ENCODE results near the gene SPDL1. TPM values are rescaled to one million over a fixed set of nuclear protein-coding genes. Genes with fewer than 3 reads are reported as not detected.

SPDL1 gene
- total and polyA plus RNA-seq, 2 of the 4 experiments (the other 2 are of a cell fraction): 18.8 to 29.4 TPM

GRCh38 chr5:169652057-169652456 lies 68.5 kb downstream of the SPDL1 start:
- in situ Hi-C loops (cut with MboI; ENCODE audit: low sequenced_read_pairs) (no loop called here), intact Hi-C loops (cut with micrococcal nuclease) (no loop called here), dilution Hi-C loops (cut with HindIII; ENCODE audit: low sequenced_read_pairs, unreplicated experiment) (no loop called here)
- peak overlapping the region; percentile 94 for H4K91ac ChIP-seq (ENCODE audit: insufficient read depth, low read depth, low read length)
- peak overlapping the region; percentile 83 to 93; a peak in 2 of 4 replicates for H4K8ac ChIP-seq (ENCODE audit: low read depth in 2 of 2, low read length in 2 of 2)
- peak overlapping the region; percentile 93; the same call in 2 of the 3 replicates for H2BK15ac ChIP-seq (ENCODE audit: low read depth, low read length)
- peak overlapping the region; percentile 96 for H2BK120ac ChIP-seq (ENCODE audit: low read depth, low read length)
- peak overlapping the region; percentile 92; the same call in 1 of the 2 replicates for H4K5ac ChIP-seq (ENCODE audit: low read depth, low read length)
- WGBS, 2 experiments (ENCODE audit: extremely low coverage in 2 of 2, insufficient read length in 1 of 2): no CpG with 5 or more reads among the region's 1 CpG
- H3K9ac ChIP-seq (ENCODE audit: low read depth, low read length): no peak overlapping the region
- peak overlapping the region; percentile 94 for H3K4ac ChIP-seq (ENCODE audit: low read depth, low read length)
- H3K4me1 ChIP-seq (ENCODE audit: control insufficient read depth, insufficient read depth, low read length): peaks cover 26% of the 10 kb centered on the region
- TF ChIP-seq RAD21 (IDR thresholded peaks at IDR 0.05; ENCODE audit: low read length) (no peak), RCOR1 (IDR thresholded peaks at IDR 0.05; ENCODE audit: insufficient replicate concordance, low read length) (no peak), POLR2A (IDR thresholded peaks at IDR 0.05; ENCODE audit: low read depth, low read length) (no peak), USF2 (IDR thresholded peaks at IDR 0.05; ENCODE audit: low read depth, low read length) (no peak), MXI1 (IDR thresholded peaks at IDR 0.05; ENCODE audit: borderline replicate concordance, low read depth, low read length) (no peak), BHLHE40 (IDR thresholded peaks at IDR 0.05; ENCODE audit: low read depth, low read length) (no peak), RFX5 (IDR thresholded peaks at IDR 0.05; ENCODE audit: low read depth, low read length) (no peak), MAFK (IDR thresholded peaks at IDR 0.05; ENCODE audit: low read depth, low read length) (no peak), CEBPB (IDR thresholded peaks at IDR 0.05; ENCODE audit: low read depth, low read length) (no peak), MAZ (IDR thresholded peaks at IDR 0.05; ENCODE audit: borderline replicate concordance, low read depth, low read length) (no peak), NFE2L2 (IDR thresholded peaks at IDR 0.05; ENCODE audit: low read depth, low read length) (no peak)
- H3K56ac ChIP-seq (ENCODE audit: extremely low read depth, insufficient read depth, low read length): no peak overlapping the region
- peaks cover 24% of the 10 kb centered on the region for H3K9me1 ChIP-seq (ENCODE audit: insufficient read depth, low read length)
- no TSS peak for BruUV-seq (replicated peaks)
- H3K4me2 ChIP-seq (ENCODE audit: low read depth, low read length): no peak overlapping the region
- no peak overlapping the region for H3K4me3 ChIP-seq (ENCODE audit: insufficient read depth, low read depth, low read length)
- no peaks in the 10 kb centered on the region for H3K36me3 ChIP-seq (ENCODE audit: control insufficient read depth, insufficient read depth, low read length)
- 0 out of 4 replicates have a peak, but pooled peaks cover 0 to 5% of the 10 kb centered on the region in 2 experiments for H3K79me1 ChIP-seq (ENCODE audit: low read depth in 1 of 2, low read length in 2 of 2)
- H4K20me1 ChIP-seq (ENCODE audit: insufficient read depth, low read length): no peaks in the 10 kb centered on the region
- H3K14ac ChIP-seq (replicated peaks; ENCODE audit: low read depth, low read length): peak overlapping the region; percentile 87
- peak overlapping the region; percentile 9 for H2BK5ac ChIP-seq (ENCODE audit: low read depth, low read length, poor library complexity, severe bottlenecking)
- peak overlapping the region; percentile 86 for H2AK5ac ChIP-seq (ENCODE audit: low read depth, low read length)
- peak overlapping the region; percentile 42; the same call in 1 of the 2 replicates for H3K18ac ChIP-seq (ENCODE audit: low read depth, low read length)
- no peak for ATAC-seq (ENCODE audit: low read depth)
- H3K23ac ChIP-seq (ENCODE audit: low read depth, low read length): peak overlapping the region; percentile 29; the same call in 1 of the 2 replicates
- no peak overlapping the region for H3K27ac ChIP-seq (ENCODE audit: insufficient read depth, low read length)
- CTCF ChIA-PET: no interaction called here
- no peak overlapping the region for H2AK9ac ChIP-seq (replicated peaks; ENCODE audit: low read depth, low read length, poor library complexity)
- H2BK20ac ChIP-seq (ENCODE audit: low read depth, low read length): peak overlapping the region; percentile 96
- H2AFZ ChIP-seq (replicated peaks; ENCODE audit: low read length, poor library complexity): peak overlapping the region; percentile 12
- H3K27me3 ChIP-seq (ENCODE audit: control insufficient read depth, insufficient read depth, low read length): no peaks in the 10 kb centered on the region
- POLR2A ChIA-PET (ENCODE audit: unreplicated experiment): no interaction called here
- DNase-seq: no peak
- no peaks in the 10 kb centered on the region for H3K9me3 ChIP-seq (ENCODE audit: control insufficient read depth, insufficient read depth, low read length)

Data from IMR-90 (cell line).